ENCODE results near the gene TNK2. TPM values are rescaled to one million over a fixed set of nuclear protein-coding genes. Genes with fewer than 3 reads are reported as not detected.

TNK2 gene
- total and polyA plus RNA-seq, 2 of the 13 experiments (the other 11 are each of a cell fraction or from before 2014, with no cell fraction given), result 4.6 to 5.8 TPM

- no peak for TF ChIP-seq DZIP1 (CRISPR knock-in tag; IDR thresholded peaks at IDR 0.05)
- TF ChIP-seq ZNF678 (CRISPR knock-in tag; IDR thresholded peaks at IDR 0.05), result no peak
- no peak for TF ChIP-seq ZSCAN21 (CRISPR knock-in tag; IDR thresholded peaks at IDR 0.05; ENCODE audit: borderline replicate concordance)
- no peak for TF ChIP-seq KLF6 (CRISPR knock-in tag; IDR thresholded peaks at IDR 0.05)
- TF ChIP-seq, protein P1, sequence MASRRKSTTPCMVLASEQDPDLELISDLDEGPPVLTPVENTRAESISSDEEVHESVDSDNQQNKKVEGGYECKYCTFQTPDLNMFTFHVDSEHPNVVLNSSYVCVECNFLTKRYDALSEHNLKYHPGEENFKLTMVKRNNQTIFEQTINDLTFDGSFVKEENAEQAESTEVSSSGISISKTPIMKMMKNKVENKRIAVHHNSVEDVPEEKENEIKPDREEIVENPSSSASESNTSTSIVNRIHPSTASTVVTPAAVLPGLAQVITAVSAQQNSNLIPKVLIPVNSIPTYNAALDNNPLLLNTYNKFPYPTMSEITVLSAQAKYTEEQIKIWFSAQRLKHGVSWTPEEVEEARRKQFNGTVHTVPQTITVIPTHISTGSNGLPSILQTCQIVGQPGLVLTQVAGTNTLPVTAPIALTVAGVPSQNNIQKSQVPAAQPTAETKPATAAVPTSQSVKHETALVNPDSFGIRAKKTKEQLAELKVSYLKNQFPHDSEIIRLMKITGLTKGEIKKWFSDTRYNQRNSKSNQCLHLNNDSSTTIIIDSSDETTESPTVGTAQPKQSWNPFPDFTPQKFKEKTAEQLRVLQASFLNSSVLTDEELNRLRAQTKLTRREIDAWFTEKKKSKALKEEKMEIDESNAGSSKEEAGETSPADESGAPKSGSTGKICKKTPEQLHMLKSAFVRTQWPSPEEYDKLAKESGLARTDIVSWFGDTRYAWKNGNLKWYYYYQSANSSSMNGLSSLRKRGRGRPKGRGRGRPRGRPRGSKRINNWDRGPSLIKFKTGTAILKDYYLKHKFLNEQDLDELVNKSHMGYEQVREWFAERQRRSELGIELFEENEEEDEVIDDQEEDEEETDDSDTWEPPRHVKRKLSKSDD (CRISPR knock-in tag; IDR thresholded peaks at IDR 0.05; ENCODE audit: low read depth), result no peak
- TF ChIP-seq, protein P2, sequence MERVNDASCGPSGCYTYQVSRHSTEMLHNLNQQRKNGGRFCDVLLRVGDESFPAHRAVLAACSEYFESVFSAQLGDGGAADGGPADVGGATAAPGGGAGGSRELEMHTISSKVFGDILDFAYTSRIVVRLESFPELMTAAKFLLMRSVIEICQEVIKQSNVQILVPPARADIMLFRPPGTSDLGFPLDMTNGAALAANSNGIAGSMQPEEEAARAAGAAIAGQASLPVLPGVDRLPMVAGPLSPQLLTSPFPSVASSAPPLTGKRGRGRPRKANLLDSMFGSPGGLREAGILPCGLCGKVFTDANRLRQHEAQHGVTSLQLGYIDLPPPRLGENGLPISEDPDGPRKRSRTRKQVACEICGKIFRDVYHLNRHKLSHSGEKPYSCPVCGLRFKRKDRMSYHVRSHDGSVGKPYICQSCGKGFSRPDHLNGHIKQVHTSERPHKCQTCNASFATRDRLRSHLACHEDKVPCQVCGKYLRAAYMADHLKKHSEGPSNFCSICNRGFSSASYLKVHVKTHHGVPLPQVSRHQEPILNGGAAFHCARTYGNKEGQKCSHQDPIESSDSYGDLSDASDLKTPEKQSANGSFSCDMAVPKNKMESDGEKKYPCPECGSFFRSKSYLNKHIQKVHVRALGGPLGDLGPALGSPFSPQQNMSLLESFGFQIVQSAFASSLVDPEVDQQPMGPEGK (CRISPR knock-in tag; IDR thresholded peaks at IDR 0.05), result peak; percentile 51; the same call in 1 of the 2 replicates
- peak; percentile 90 for TF ChIP-seq HNRNPL (IDR thresholded peaks at IDR 0.05; ENCODE audit: low read depth, low read length)
- TF ChIP-seq, protein P3, sequence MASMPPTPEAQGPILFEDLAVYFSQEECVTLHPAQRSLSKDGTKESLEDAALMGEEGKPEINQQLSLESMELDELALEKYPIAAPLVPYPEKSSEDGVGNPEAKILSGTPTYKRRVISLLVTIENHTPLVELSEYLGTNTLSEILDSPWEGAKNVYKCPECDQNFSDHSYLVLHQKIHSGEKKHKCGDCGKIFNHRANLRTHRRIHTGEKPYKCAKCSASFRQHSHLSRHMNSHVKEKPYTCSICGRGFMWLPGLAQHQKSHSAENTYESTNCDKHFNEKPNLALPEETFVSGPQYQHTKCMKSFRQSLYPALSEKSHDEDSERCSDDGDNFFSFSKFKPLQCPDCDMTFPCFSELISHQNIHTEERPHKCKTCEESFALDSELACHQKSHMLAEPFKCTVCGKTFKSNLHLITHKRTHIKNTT (CRISPR knock-in tag; IDR thresholded peaks at IDR 0.05), result no peak
- no peak for TF ChIP-seq TGIF2 (CRISPR knock-in tag; IDR thresholded peaks at IDR 0.05)
- peak; percentile 44 for TF ChIP-seq ZNF687 (CRISPR knock-in tag; IDR thresholded peaks at IDR 0.05)
These were observed 7.7 kb downstream of the TNK2 start (continued) for GRCh38 chr3:195900436-195901355.
